Stimulated activated CD4-positive, alpha-beta T cell treated with anti-CD3 and anti-CD28 coated beads, Interleukin-1b, Interleukin-23, amount 100 ng/mL, for 24 hours (primary cell): ENCODE measurements around the gene PPP1R13B.

Experiments used
- DNase-seq, 4 experiments: peaks; one replicate each; pipeline ENCODE4 v3.0.0-alpha.2; 2020; ENCODE audit warnings: low read depth in 4 of 4, low spot score in 1 of 4

PPP1R13B gene

GRCh38 chr14:103880348-103881267 lies 33.2 kb upstream of the PPP1R13B start:
- DNase-seq: no peak

- DNase-seq: no peak
Measured at GRCh38 chr14:103879570-103880347, 32.4 kb upstream of the PPP1R13B start.

- DNase-seq: no peak
Measured at GRCh38 chr14:103879118-103879569, 31.8 kb upstream of the PPP1R13B start.

GRCh38 chr14:103878180-103878579 lies 30.8 kb upstream of the PPP1R13B start:
- no peak for DNase-seq

GRCh38 chr14:103875010-103875409 lies 27.6 kb upstream of the PPP1R13B start:
- no peak for DNase-seq

- DNase-seq: no peak
Measured at GRCh38 chr14:103872481-103873113, 25.2 kb upstream of the PPP1R13B start.

- DNase-seq: peak; percentile 49 to 77 (median 54)
Measured at GRCh38 chr14:103871596-103872480, 24.5 kb upstream of the PPP1R13B start.

GRCh38 chr14:103870891-103871595 lies 23.7 kb upstream of the PPP1R13B start:
- no peak for DNase-seq

GRCh38 chr14:103870144-103870876 lies 22.9 kb upstream of the PPP1R13B start:
- no peak for DNase-seq

- DNase-seq: no peak
Measured at GRCh38 chr14:103869406-103870143, 22.2 kb upstream of the PPP1R13B start.

GRCh38 chr14:103868242-103868897 lies 21.0 kb upstream of the PPP1R13B start:
- no peak for DNase-seq

- DNase-seq: no peak
Measured at GRCh38 chr14:103867523-103867953, 20.2 kb upstream of the PPP1R13B start.

GRCh38 chr14:103867020-103867419 lies 19.6 kb upstream of the PPP1R13B start:
- no peak for DNase-seq

GRCh38 chr14:103863245-103863644 lies 15.9 kb upstream of the PPP1R13B start:
- no peak for DNase-seq

- DNase-seq: no peak
Measured at GRCh38 chr14:103862393-103862782, 15.0 kb upstream of the PPP1R13B start.

- DNase-seq: no peak
Measured at GRCh38 chr14:103861413-103862392, 14.3 kb upstream of the PPP1R13B start.
